GM12878 (cell line): ENCODE results near the gene SUGCT. TPM values are rescaled to one million over a fixed set of nuclear protein-coding genes. Genes with fewer than 3 reads are reported as not detected.

Source experiments
- ATAC-seq: fragments of 200-7000 bp; cut with Tn5 transposase; 3 replicates; pipeline ENCODE4 v1.9.1; 2020; ENCODE audit warnings: mild to moderate bottlenecking, moderate library complexity
- BruUV-seq: library from RNA; stranded (reverse); fragments of 400-500 nt; replicated peaks from 2 replicates; lab custom pipeline; 2021; lab: Mats Ljungman, UMichigan
- CTCF ChIA-PET: fragments of 300-600 bp; sonication (Branson Sonifier 250); formaldehyde crosslinking; extraction: SDS; loops from one replicate; lab custom pipeline; 2021; ENCODE audit warnings: inconsistent platforms; lab: Yijun Ruan, JAX
- POLR2A ChIA-PET: fragments of 350-600 bp; formaldehyde crosslinking; extraction: SDS; loops from one replicate; lab custom pipeline; 2021; ENCODE audit warnings: inconsistent platforms; lab: Charles Lee
- RAD21 ChIA-PET: fragments of 300-600 bp; sonication (Branson Sonifier 250); formaldehyde crosslinking; loops from one replicate; lab custom pipeline; 2023; ENCODE audit warnings: antibody characterized with exemption; ENCODE audit not compliant: unreplicated experiment; lab: Charles Lee
- SMC1A ChIA-PET: fragments of 300-600 bp; sonication (Branson Sonifier 250); formaldehyde crosslinking; loops from one replicate; lab custom pipeline; 2023; ENCODE audit not compliant: unreplicated experiment, uncharacterized antibody; lab: Charles Lee
- DNase-seq: peaks from one replicate; pipeline ENCODE4 v3.0.0-alpha.2; 2011; ENCODE audit warnings: low read depth, low spot score
- FAIRE-seq: peaks from 3 replicates; lab custom pipeline; 2011; peaks lifted over from hg19 to GRCh38; lab: Jason Lieb, UNC
- H2AFZ ChIP-seq: 2 replicates; pipeline ENCODE4 v1.6.0; 2011; ENCODE audit warnings: low read depth, low read length, control low read depth; ENCODE audit not compliant: control insufficient read depth
- H3K27ac ChIP-seq: 2 replicates; pipeline ENCODE4 v1.5.1; 2011; ENCODE audit warnings: control low read depth; ENCODE audit not compliant: control insufficient read depth, insufficient read depth
- H3K27me3 ChIP-seq, 2 experiments: replicated peaks in 1 of 2; 2 replicates each; pipeline versions ENCODE4 v1.6.0 to v1.6.1; 2011; ENCODE audit warnings: low read length in 1 of 2; ENCODE audit not compliant: control insufficient read depth in 2 of 2, insufficient read depth in 2 of 2
- H3K36me3 ChIP-seq, 2 experiments: 2 replicates each; pipeline ENCODE4 v1.5.1; 2011; ENCODE audit warnings: low read length in 1 of 2; ENCODE audit not compliant: control insufficient read depth in 2 of 2, insufficient read depth in 2 of 2
- H3K4me1 ChIP-seq: 2 replicates; pipeline ENCODE4 v1.6.1; 2011; ENCODE audit warnings: mild to moderate bottlenecking, low read length, moderate library complexity, mixed read lengths; ENCODE audit not compliant: control insufficient read depth, insufficient read depth
- H3K4me2 ChIP-seq: 2 replicates; pipeline ENCODE4 v1.6.0; 2011; ENCODE audit warnings: control low read depth; ENCODE audit not compliant: control insufficient read depth, insufficient read depth
- H3K4me3 ChIP-seq: fragments of 200-600 bp; sonication (generic); 2 replicates; pipeline ENCODE4 v1.5.1; 2016
- H3K79me2 ChIP-seq: 2 replicates; pipeline ENCODE4 v1.6.0; 2011; ENCODE audit warnings: low read length; ENCODE audit not compliant: control insufficient read depth, insufficient read depth
- H3K9ac ChIP-seq: 2 replicates; pipeline ENCODE4 v1.8.0; 2011; ENCODE audit warnings: low read length, control low read depth, mixed read lengths; ENCODE audit not compliant: control insufficient read depth, insufficient read depth
- H3K9me3 ChIP-seq: replicated peaks from 3 replicates; pipeline ENCODE4 v1.5.1; 2011; ENCODE audit warnings: mild to moderate bottlenecking, low read length; ENCODE audit not compliant: control insufficient read depth, insufficient read depth
- H4K20me1 ChIP-seq: 2 replicates; pipeline ENCODE4 v1.6.0; 2011; ENCODE audit not compliant: control insufficient read depth, insufficient read depth
- CREB1 ChIP-seq: IDR thresholded peaks from 2 replicates; pipeline ENCODE4 v1.6.1; 2012; ENCODE audit warnings: low read depth, mild to moderate bottlenecking, inconsistent platforms
- ETV6 ChIP-seq, 2 experiments: fragments of 450-650 bp in 1 of 2; IDR thresholded peaks in 1 of 2; conservative IDR thresholded peaks in 1 of 2; 2 replicates each; pipeline ENCODE4 v1.6.1; 2014; ENCODE audit warnings: antibody characterized with exemption in 1 of 2, borderline replicate concordance in 1 of 2, low read depth in 1 of 2, mild to moderate bottlenecking in 1 of 2, moderate library complexity in 1 of 2
- HDAC2 ChIP-seq: fragments of 200-600 bp; sonication (generic); IDR thresholded peaks from 2 replicates; pipeline ENCODE4 v1.6.1; 2017
- SUZ12 ChIP-seq: fragments of 200-600 bp; sonication (generic); IDR thresholded peaks from one replicate; pipeline ENCODE4 v1.6.1; 2018; ENCODE audit warnings: antibody characterized with exemption, mild to moderate bottlenecking; ENCODE audit not compliant: unreplicated experiment
- WGBS: methylation state at CpG from one replicate; pipeline ENCODE4 v1.1.6; 2016; ENCODE audit warnings: low lambda C conversion rate; ENCODE audit not compliant: insufficient replicate concordance, insufficient coverage; ENCODE audit errors: missing lambda C conversion rate; 5-methylcytosine and 5-hydroxymethylcytosine counted together
- in situ Hi-C: fragments of 300-500 bp; cut with MboI; formaldehyde crosslinking; loops from 9 replicates; pipeline ENCODE4 v1.14.3; 2018; ENCODE audit warnings: mixed read lengths
- intact Hi-C: fragments of 100-400 bp; cut with micrococcal nuclease; formaldehyde crosslinking; loops from one replicate; pipeline ENCODE4 v1.14.2; 2022; ENCODE audit not compliant: unreplicated experiment
- polyA plus RNA-seq, 11 experiments: library from polyadenylated mRNA; depleted of rRNA in 4 of 11; unstranded in 6 of 11; stranded (reverse) in 5 of 11; fragments of >200 nt; fragmentation: Nextera tagmentation in 4 of 11; fragmentation: Illumina TruSeq in 1 of 11; extraction: Ambion mirVana in 4 of 11; extraction: Trizol in 1 of 11; gene quantifications; 1 replicate in 1 of 11; 2 replicates in 10 of 11; pipeline versions ENCODE4 v1.2.1 to v1.2.3, GENCODE V29; 2011 to 2016; ENCODE audit warnings: inconsistent platforms in 2 of 11, missing spikeins in 2 of 11, low read depth in 1 of 11
- total RNA-seq, 4 experiments: library from RNA; depleted of rRNA in 3 of 4; stranded (reverse); fragments of >200 nt in 3 of 4; fragmentation: Illumina TruSeq in 1 of 4; extraction: Trizol in 1 of 4; gene quantifications; 2 replicates each; pipeline versions ENCODE4 v1.2.1 to v1.2.3, GENCODE V29; 2013 to 2021
- TF ChIP-seq, protein P1 (sequence below): fragments of 450-650 bp; IDR thresholded peaks from 2 replicates; pipeline ENCODE4 v1.6.1; 2016; ENCODE audit warnings: mild to moderate bottlenecking
- TF ChIP-seq, protein P2 (sequence below): IDR thresholded peaks from 2 replicates; pipeline ENCODE4 v1.6.1; 2011; ENCODE audit warnings: low read depth, mild to moderate bottlenecking, low read length, moderate library complexity, borderline replicate concordance; ENCODE audit errors: extremely low read depth

The SUGCT gene
- total and polyA plus RNA-seq, 10 of the 15 experiments (the other 5 are each of a cell fraction or from before 2014, with no cell fraction given): 0.08 to 1.2 (median 0.67) TPM; not detected in 1

DNA sequence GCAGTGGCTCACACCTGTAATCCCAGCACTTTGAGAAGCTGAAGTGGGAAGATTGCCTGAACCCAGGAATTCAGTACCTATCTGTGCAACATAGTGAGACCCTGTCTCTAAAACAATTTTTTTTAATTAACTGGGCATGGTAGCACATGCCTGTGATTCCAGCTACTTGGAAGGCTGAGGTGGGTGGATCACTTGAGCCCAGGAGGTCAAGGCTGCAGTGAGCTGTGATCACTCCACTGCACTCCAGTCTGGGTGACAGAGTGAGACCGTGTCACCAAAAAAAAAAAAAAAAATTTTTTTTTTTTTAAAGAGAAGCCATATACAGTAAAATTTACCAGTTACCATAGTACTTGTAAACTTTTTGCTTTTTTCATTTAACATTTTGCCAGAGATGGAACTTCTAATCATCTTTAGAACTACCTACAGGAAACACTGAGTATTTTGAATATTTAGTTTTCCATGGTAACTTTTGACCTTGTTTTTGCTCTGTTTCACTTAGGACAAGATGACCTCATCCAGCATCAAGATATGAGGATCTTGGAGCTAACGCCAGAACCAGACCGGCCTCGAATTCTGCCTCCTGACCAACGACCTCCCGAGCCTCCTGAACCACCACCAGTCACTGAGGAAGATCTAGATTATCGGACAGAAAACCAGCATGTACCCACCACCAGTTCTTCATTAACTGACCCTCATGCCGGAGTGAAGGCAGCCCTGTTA is 41.0 kb upstream of the SUGCT start:
- DNase-seq (no peak), ATAC-seq (no peak), FAIRE-seq (no peak)
- WGBS: 88% methylated on average over 8 of the region's 8 CpGs
- no peaks in the 10 kb centered on the region for H3K27me3 ChIP-seq
- no peaks in the 10 kb centered on the region for H4K20me1 ChIP-seq
- H3K4me3 ChIP-seq: no peak overlapping the region
- BruUV-seq: no TSS peak
- in situ Hi-C loops (no loop called here), intact Hi-C loops (no loop called here)
- ChIA-PET CTCF (no interaction called here), SMC1A (no interaction called here), RAD21 (no interaction called here), POLR2A (no interaction called here)
- no peaks in the 10 kb centered on the region for H3K9me3 ChIP-seq
- H3K4me2 ChIP-seq: no peak overlapping the region
- no peaks in the 10 kb centered on the region for H3K79me2 ChIP-seq
- peaks cover 1 to 10% of the 10 kb centered on the region in 2 experiments for H3K36me3 ChIP-seq
- H2AFZ ChIP-seq: no peak overlapping the region
- H3K9ac ChIP-seq: no peak overlapping the region
- no peaks in the 10 kb centered on the region for H3K4me1 ChIP-seq
- TF ChIP-seq, protein P1, sequence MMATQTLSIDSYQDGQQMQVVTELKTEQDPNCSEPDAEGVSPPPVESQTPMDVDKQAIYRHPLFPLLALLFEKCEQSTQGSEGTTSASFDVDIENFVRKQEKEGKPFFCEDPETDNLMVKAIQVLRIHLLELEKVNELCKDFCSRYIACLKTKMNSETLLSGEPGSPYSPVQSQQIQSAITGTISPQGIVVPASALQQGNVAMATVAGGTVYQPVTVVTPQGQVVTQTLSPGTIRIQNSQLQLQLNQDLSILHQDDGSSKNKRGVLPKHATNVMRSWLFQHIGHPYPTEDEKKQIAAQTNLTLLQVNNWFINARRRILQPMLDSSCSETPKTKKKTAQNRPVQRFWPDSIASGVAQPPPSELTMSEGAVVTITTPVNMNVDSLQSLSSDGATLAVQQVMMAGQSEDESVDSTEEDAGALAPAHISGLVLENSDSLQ: no peak
- TF ChIP-seq SUZ12 (no peak), CREB1 (no peak), HDAC2 (no peak), ETV6 (conservative IDR thresholded peaks at IDR 0.05 in 1 of 2, IDR thresholded peaks at IDR 0.05 in 1 of 2; ENCODE audit: borderline replicate concordance in 1 of 2, low read depth in 1 of 2) (no peak)
- TF ChIP-seq, protein P2, sequence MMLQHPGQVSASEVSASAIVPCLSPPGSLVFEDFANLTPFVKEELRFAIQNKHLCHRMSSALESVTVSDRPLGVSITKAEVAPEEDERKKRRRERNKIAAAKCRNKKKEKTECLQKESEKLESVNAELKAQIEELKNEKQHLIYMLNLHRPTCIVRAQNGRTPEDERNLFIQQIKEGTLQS: no peak
- H3K27ac ChIP-seq: no peak overlapping the region
